Stimulated activated naive B cell treated with anti-CD40 and anti-IgM and Interleukin-4, amounts not matched to agents 10 μg/mL and 1 μg/mL and 100 μg/mL, for 72 hours (primary cell): ENCODE measurements around the gene INSM1.

ENCODE experiments used
- ATAC-seq, 2 donors: fragments of 150-1000 bp; cut with Tn5 transposase; replicated peaks; 2 replicates each; pipeline ENCODE4 v1.10.0; 2021; ENCODE audit warnings: moderate library complexity in 1 of 2
- DNase-seq: peaks from one replicate; pipeline ENCODE4 v3.0.0; 2021
- H3K27ac Mint-ChIP-seq: one replicate; pipeline ENCODE4 v1.8.0; 2022; ENCODE audit warnings: mild to moderate bottlenecking, mixed read lengths
- H3K27me3 Mint-ChIP-seq, 2 donors: one replicate each; pipeline ENCODE4 v1.8.0; 2022; ENCODE audit warnings: mixed read lengths in 2 of 2
- H3K36me3 Mint-ChIP-seq, 2 donors: one replicate each; pipeline ENCODE4 v1.8.0; 2022; ENCODE audit warnings: mixed read lengths in 2 of 2, mild to moderate bottlenecking in 1 of 2
- H3K4me1 Mint-ChIP-seq, 2 donors: one replicate each; pipeline ENCODE4 v1.8.0; 2022; ENCODE audit warnings: mixed read lengths in 2 of 2, mild to moderate bottlenecking in 1 of 2
- H3K4me3 Mint-ChIP-seq, 2 donors: one replicate each; pipeline ENCODE4 v1.8.0; 2022; ENCODE audit warnings: mild to moderate bottlenecking in 2 of 2, mixed read lengths in 2 of 2, moderate library complexity in 1 of 2
- H3K9me3 Mint-ChIP-seq, 2 donors: one replicate each; pipeline ENCODE4 v1.8.0; 2022; ENCODE audit warnings: mixed read lengths in 2 of 2, mild to moderate bottlenecking in 1 of 2

The INSM1 gene

GRCh38 chr20:20393207-20394120 lies 25.6 kb downstream of the INSM1 start:
- ATAC-seq (no peak), DNase-seq (no peak)
- Mint-ChIP-seq H3K27me3 (no peaks in the 10 kb centered on the region), H3K4me1 (peaks cover 0 to 5% of the 10 kb centered on the region in 2 donors), H3K9me3 (no peaks in the 10 kb centered on the region), H3K36me3 (peaks cover 5 to 26% of the 10 kb centered on the region in 2 donors), H3K4me3 (no peak overlapping the region), H3K27ac (peak overlapping the region; percentile 62)

- no peak for DNase-seq
- Mint-ChIP-seq H3K4me3 (no peak overlapping the region), H3K36me3 (peaks cover 3 to 32% of the 10 kb centered on the region in 2 donors), H3K9me3 (no peaks in the 10 kb centered on the region), H3K27me3 (no peaks in the 10 kb centered on the region), H3K4me1 (peaks cover 0 to 5% of the 10 kb centered on the region in 2 donors), H3K27ac (no peak overlapping the region)
- ATAC-seq, result no peak
Observed at GRCh38 chr20:20395087-20395486, 27.2 kb downstream of the INSM1 start.

- ATAC-seq (no peak), DNase-seq (no peak)
- peaks cover 3 to 32% of the 10 kb centered on the region in 2 donors for H3K36me3 Mint-ChIP-seq
- H3K27ac Mint-ChIP-seq, result no peak overlapping the region
- no peaks in the 10 kb centered on the region for H3K27me3 Mint-ChIP-seq
- H3K4me1 Mint-ChIP-seq, result peaks cover 0 to 5% of the 10 kb centered on the region in 2 donors
- H3K4me3 Mint-ChIP-seq, result no peak overlapping the region
- H3K9me3 Mint-ChIP-seq, result no peaks in the 10 kb centered on the region
Observed at GRCh38 chr20:20395903-20396568, 28.1 kb downstream of the INSM1 start.

GRCh38 chr20:20396794-20397193 lies 28.9 kb downstream of the INSM1 start:
- Mint-ChIP-seq H3K36me3 (peaks cover 2 to 32% of the 10 kb centered on the region in 2 donors), H3K4me3 (no peak overlapping the region), H3K9me3 (no peaks in the 10 kb centered on the region), H3K27ac (no peak overlapping the region), H3K4me1 (peaks cover 0 to 5% of the 10 kb centered on the region in 2 donors), H3K27me3 (no peaks in the 10 kb centered on the region)
- no peak for ATAC-seq
- no peak for DNase-seq

- Mint-ChIP-seq H3K27ac (no peak overlapping the region), H3K27me3 (no peaks in the 10 kb centered on the region), H3K4me1 (peaks cover 0 to 1% of the 10 kb centered on the region in 2 donors), H3K4me3 (no peak overlapping the region), H3K36me3 (peaks cover 4 to 29% of the 10 kb centered on the region in 2 donors), H3K9me3 (no peaks in the 10 kb centered on the region)
- DNase-seq (no peak), ATAC-seq (no peak)
Observed at GRCh38 chr20:20398123-20398522, 30.2 kb downstream of the INSM1 start.

- H3K36me3 Mint-ChIP-seq, result peaks cover 7 to 29% of the 10 kb centered on the region in 2 donors
- DNase-seq (no peak), ATAC-seq (no peak)
- H3K27ac Mint-ChIP-seq, result no peak overlapping the region
- H3K9me3 Mint-ChIP-seq, result no peaks in the 10 kb centered on the region
- no peaks in the 10 kb centered on the region for H3K27me3 Mint-ChIP-seq
- H3K4me3 Mint-ChIP-seq, result no peak overlapping the region
- peaks cover 0 to 1% of the 10 kb centered on the region in 2 donors for H3K4me1 Mint-ChIP-seq
Observed at GRCh38 chr20:20399531-20400500, 31.9 kb downstream of the INSM1 start.

GRCh38 chr20:20401991-20402390 lies 34.1 kb downstream of the INSM1 start:
- H3K4me1 Mint-ChIP-seq, result peaks cover 0 to 1% of the 10 kb centered on the region in 2 donors
- no peak overlapping the region for H3K27ac Mint-ChIP-seq
- H3K27me3 Mint-ChIP-seq, result no peaks in the 10 kb centered on the region
- peaks cover 10 to 24% of the 10 kb centered on the region in 2 donors for H3K36me3 Mint-ChIP-seq
- H3K4me3 Mint-ChIP-seq, result no peak overlapping the region
- no peaks in the 10 kb centered on the region for H3K9me3 Mint-ChIP-seq
- DNase-seq (no peak), ATAC-seq (no peak)

GRCh38 chr20:20404633-20405032 lies 36.7 kb downstream of the INSM1 start:
- DNase-seq, result no peak
- Mint-ChIP-seq H3K4me1 (peaks cover 0 to 1% of the 10 kb centered on the region in 2 donors), H3K9me3 (no peaks in the 10 kb centered on the region), H3K36me3 (peaks cover 15 to 16% of the 10 kb centered on the region in 2 donors), H3K27ac (no peak overlapping the region), H3K4me3 (no peak overlapping the region), H3K27me3 (no peaks in the 10 kb centered on the region)
- ATAC-seq, result no peak

GRCh38 chr20:20405623-20406022 lies 37.7 kb downstream of the INSM1 start:
- no peak for ATAC-seq
- Mint-ChIP-seq H3K27ac (no peak overlapping the region), H3K4me3 (no peak overlapping the region)

GRCh38 chr20:20406306-20406705 lies 38.4 kb downstream of the INSM1 start:
- DNase-seq (no peak), ATAC-seq (no peak)
- Mint-ChIP-seq H3K27me3 (no peaks in the 10 kb centered on the region), H3K4me1 (peaks cover 0 to 1% of the 10 kb centered on the region in 2 donors), H3K36me3 (peaks cover 15 to 18% of the 10 kb centered on the region in 2 donors), H3K4me3 (no peak overlapping the region), H3K9me3 (no peaks in the 10 kb centered on the region), H3K27ac (no peak overlapping the region)

More at GRCh38 chr20:20405623-20406022, 37.7 kb downstream of the INSM1 start:
- no peak for DNase-seq
- Mint-ChIP-seq H3K36me3 (peaks cover 15 to 18% of the 10 kb centered on the region in 2 donors), H3K27me3 (no peaks in the 10 kb centered on the region), H3K4me1 (peaks cover 0 to 1% of the 10 kb centered on the region in 2 donors), H3K9me3 (no peaks in the 10 kb centered on the region)

- Mint-ChIP-seq H3K27ac (no peak overlapping the region), H3K4me1 (peaks cover 4 to 8% of the 10 kb centered on the region in 2 donors), H3K36me3 (peaks cover 11 to 20% of the 10 kb centered on the region in 2 donors), H3K27me3 (no peaks in the 10 kb centered on the region), H3K4me3 (no peak overlapping the region), H3K9me3 (no peaks in the 10 kb centered on the region)
- DNase-seq (no peak), ATAC-seq (no peak)
Observed at GRCh38 chr20:20407891-20408805, 40.2 kb downstream of the INSM1 start.

GRCh38 chr20:20409331-20409730 lies 41.4 kb downstream of the INSM1 start:
- Mint-ChIP-seq H3K27me3 (no peaks in the 10 kb centered on the region), H3K4me3 (no peak overlapping the region), H3K36me3 (peaks cover 8 to 20% of the 10 kb centered on the region in 2 donors), H3K4me1 (peaks cover 3 to 11% of the 10 kb centered on the region in 2 donors), H3K9me3 (no peaks in the 10 kb centered on the region), H3K27ac (no peak overlapping the region)
- DNase-seq (no peak), ATAC-seq (no peak)

GRCh38 chr20:20410678-20411077 lies 42.8 kb downstream of the INSM1 start:
- Mint-ChIP-seq H3K4me1 (peaks cover 3 to 18% of the 10 kb centered on the region in 2 donors), H3K9me3 (no peaks in the 10 kb centered on the region), H3K4me3 (no peak overlapping the region), H3K27me3 (no peaks in the 10 kb centered on the region), H3K36me3 (peaks cover 6 to 23% of the 10 kb centered on the region in 2 donors), H3K27ac (peak overlapping the region; percentile 17)
- DNase-seq (no peak), ATAC-seq (no peak)
